GM12873 (cell line): ENCODE data around the gene CISTR.

ENCODE experiments used
- CTCF ChIP-seq: IDR thresholded peaks from 2 replicates; pipeline ENCODE4 v1.5.1; 2012; ENCODE audit warnings: low read depth, mild to moderate bottlenecking, moderate library complexity, low read length, control low read depth; ENCODE audit not compliant: insufficient read depth; ENCODE audit errors: missing control alignments

CISTR gene

GRCh38 chr12:53722450-53723041 is 29.2 kb downstream of the CISTR start:
- TF ChIP-seq CTCF, result no peak

- no peak for TF ChIP-seq CTCF
Measured at GRCh38 chr12:53720946-53721345, 30.8 kb downstream of the CISTR start.

- TF ChIP-seq CTCF, result no peak
Measured at GRCh38 chr12:53719649-53720048, 32.1 kb downstream of the CISTR start.

DNA sequence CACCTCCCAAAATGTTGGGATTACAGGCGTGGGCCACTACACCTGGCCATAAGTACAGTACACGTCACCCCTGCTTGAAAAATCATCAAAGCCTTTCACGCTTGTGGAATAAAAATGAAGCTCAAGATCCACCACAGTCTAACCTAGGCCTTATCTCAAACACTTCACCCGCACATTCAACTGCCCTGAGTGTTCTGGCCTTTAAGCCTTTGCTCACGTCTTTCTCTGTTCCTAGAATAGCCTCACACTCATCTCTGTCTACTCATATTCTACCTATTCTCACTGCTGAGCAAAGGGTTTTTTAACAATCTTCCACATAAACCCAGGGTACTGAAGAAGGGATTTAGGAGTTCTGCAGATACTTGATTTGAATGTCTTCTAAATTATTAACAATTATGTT is 34.5 kb downstream of the CISTR start:
- no peak for TF ChIP-seq CTCF

GRCh38 chr12:53714004-53714403 is 37.8 kb downstream of the CISTR start:
- no peak for TF ChIP-seq CTCF

DNA sequence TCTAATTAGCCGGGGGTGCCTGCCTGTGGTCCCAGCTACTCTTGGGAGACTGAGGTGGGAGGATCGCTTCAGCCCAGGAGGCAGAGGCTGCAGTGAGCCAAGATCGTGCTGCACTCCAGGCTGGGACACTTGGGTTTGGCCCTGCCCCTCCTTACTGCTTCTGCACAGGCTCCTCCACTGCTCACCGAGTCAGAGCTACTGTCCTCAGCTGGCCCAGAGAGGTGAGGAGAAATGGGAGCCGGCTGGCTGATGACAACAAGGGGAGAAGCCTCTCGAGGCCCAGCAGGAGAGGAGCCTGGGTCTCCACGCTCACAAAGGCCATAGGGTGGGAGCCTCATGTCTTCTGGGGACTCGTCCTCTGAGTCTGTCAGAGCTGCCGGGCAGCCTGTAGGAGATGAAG is 38.3 kb downstream of the CISTR start:
- no peak for TF ChIP-seq CTCF

DNA sequence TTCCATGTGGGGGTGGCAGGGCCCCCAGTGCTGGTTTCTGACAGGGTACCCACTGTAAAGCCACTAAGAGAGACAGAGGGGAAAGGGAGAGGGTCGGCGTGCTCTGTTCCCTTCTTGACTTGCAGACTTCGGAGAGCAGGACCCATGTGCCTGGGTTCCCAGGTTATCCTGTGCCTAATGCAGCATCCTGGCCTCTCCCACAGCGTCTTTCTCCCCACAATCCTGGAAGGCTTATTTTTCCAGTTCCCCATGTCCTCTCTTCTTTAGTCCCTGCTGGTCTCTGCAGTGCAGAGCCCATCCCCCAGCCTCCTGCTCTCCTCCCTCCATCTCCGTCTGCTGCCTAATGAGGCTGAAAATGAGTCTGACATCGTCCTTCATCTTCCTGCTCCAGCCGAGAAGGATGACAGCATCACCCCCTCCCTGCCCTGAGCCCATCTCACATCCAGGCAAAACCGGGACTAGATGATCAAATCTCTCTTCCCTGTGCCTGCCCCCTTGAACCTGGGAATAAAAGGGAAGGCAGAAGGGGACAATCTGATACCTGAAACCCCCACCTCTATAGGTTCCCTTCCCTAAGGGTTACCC is 39.6 kb downstream of the CISTR start:
- no peak for TF ChIP-seq CTCF
